PC-9 (cell line): ENCODE data around the gene ZBTB26. TPM values are rescaled to one million over a fixed set of nuclear protein-coding genes. Genes with fewer than 3 reads are reported as not detected.

Experiments
- BruUV-seq: library from RNA; stranded (reverse); fragments of 400-500 nt; replicated peaks from 2 replicates; lab custom pipeline; 2021; lab: Mats Ljungman, UMichigan
- CTCF ChIA-PET: fragments of 300-600 bp; sonication (Branson Sonifier 250); formaldehyde crosslinking; loops from one replicate; lab custom pipeline; 2022; ENCODE audit warnings: antibody characterized with exemption; lab: Charles Lee
- POLR2A ChIA-PET: fragments of 300-600 bp; sonication (Branson Sonifier 250); formaldehyde crosslinking; loops from one replicate; lab custom pipeline; 2022; ENCODE audit warnings: antibody characterized with exemption; ENCODE audit not compliant: unreplicated experiment; lab: Charles Lee
- DNase-seq, 2 experiments: peaks; one replicate each; pipeline versions ENCODE4 v3.0.0 to v3.0.0-alpha.2; 2015 to 2022; ENCODE audit warnings: mixed read lengths in 1 of 2
- H2AFZ ChIP-seq: fragments of 200-600 bp; sonication (generic); 2 replicates; pipeline ENCODE4 v1.8.1; 2017; ENCODE audit warnings: antibody characterized with exemption
- H3F3A ChIP-seq: fragments of 200-600 bp; sonication (generic); 2 replicates; pipeline ENCODE4 v1.8.1; 2017; ENCODE audit warnings: antibody characterized with exemption, mild to moderate bottlenecking, low read depth; ENCODE audit not compliant: insufficient read depth
- H3K27ac ChIP-seq: fragments of 200-600 bp; sonication (generic); 2 replicates; pipeline ENCODE4 v1.6.1; 2016; ENCODE audit warnings: mixed run types
- H3K27me3 ChIP-seq: fragments of 200-600 bp; sonication (generic); 2 replicates; pipeline ENCODE4 v1.6.1; 2016; ENCODE audit warnings: low read depth, mixed run types; ENCODE audit not compliant: insufficient read depth
- H3K36me3 ChIP-seq: fragments of 200-600 bp; sonication (generic); 2 replicates; pipeline ENCODE4 v1.6.1; 2016; ENCODE audit warnings: low read depth, mixed run types
- H3K4me1 ChIP-seq: fragments of 200-600 bp; sonication (generic); replicated peaks from 2 replicates; pipeline ENCODE4 v1.6.1; 2016; ENCODE audit warnings: mixed run types; ENCODE audit not compliant: insufficient read depth
- H3K4me2 ChIP-seq: fragments of 200-600 bp; sonication (generic); 2 replicates; pipeline ENCODE4 v1.6.1; 2017; ENCODE audit warnings: mixed run types
- H3K4me3 ChIP-seq: fragments of 200-600 bp; sonication (generic); 2 replicates; pipeline ENCODE4 v1.6.1; 2016; ENCODE audit warnings: mixed run types
- H3K79me2 ChIP-seq: fragments of 200-600 bp; sonication (generic); 2 replicates; pipeline ENCODE4 v1.6.1; 2017; ENCODE audit warnings: low read depth, mixed run types
- H3K9me2 ChIP-seq: fragments of 200-600 bp; sonication (generic); 2 replicates; pipeline ENCODE4 v1.8.1; 2017; ENCODE audit warnings: mild to moderate bottlenecking; ENCODE audit not compliant: insufficient read depth
- H3K9me3 ChIP-seq: fragments of 200-600 bp; sonication (generic); 2 replicates; pipeline ENCODE4 v1.8.1; 2016; ENCODE audit warnings: low read depth; ENCODE audit not compliant: insufficient read depth
- H4K20me1 ChIP-seq: fragments of 200-600 bp; sonication (generic); 2 replicates; pipeline ENCODE4 v1.8.1; 2017; ENCODE audit not compliant: insufficient read depth
- CTCF ChIP-seq: fragments of 200-600 bp; sonication (generic); conservative IDR thresholded peaks from 2 replicates; pipeline ENCODE4 v1.6.1; 2017; ENCODE audit warnings: mixed run types, antibody characterized with exemption, mild to moderate bottlenecking, moderate library complexity
- EZH2 ChIP-seq: fragments of 200-600 bp; sonication (generic); IDR thresholded peaks from 2 replicates; pipeline ENCODE4 v1.8.0; 2017; ENCODE audit warnings: antibody characterized with exemption, low read depth
- intact Hi-C: fragments of 100-400 bp; cut with micrococcal nuclease; formaldehyde crosslinking; loops from one replicate; pipeline ENCODE4 v1.10.0; 2022; ENCODE audit not compliant: unreplicated experiment
- total RNA-seq: library from RNA; stranded (reverse); gene quantifications from 2 replicates; pipeline ENCODE4 v1.2.3, GENCODE V29; 2021

ZBTB26 gene
- total RNA-seq, 1 experiment from 2014 or later = 10.2 TPM

- Histone ChIP-seq H3F3A (no peaks in the 10 kb centered on the region; the same call in 1 of the 2 replicates), H3K4me3 (no peak overlapping the region), H4K20me1 (no peaks in the 10 kb centered on the region), H3K27ac (no peak overlapping the region), H3K9me3 (no peaks in the 10 kb centered on the region), H3K27me3 (no peaks in the 10 kb centered on the region), H3K4me2 (no peak overlapping the region), H3K4me1 (no peaks in the 10 kb centered on the region), H3K79me2 (no peaks in the 10 kb centered on the region), H3K9me2 (no peaks in the 10 kb centered on the region), H2AFZ (no peak overlapping the region), H3K36me3 (peaks cover 27% of the 10 kb centered on the region; the same call in 1 of the 2 replicates)
- no peak for DNase-seq
- ChIA-PET POLR2A (no interaction called here), CTCF (no interaction called here)
- TF ChIP-seq CTCF (no peak), EZH2 (no peak)
- intact Hi-C loops = no loop called here
- BruUV-seq = no TSS peak
These were observed 42.8 kb downstream of the ZBTB26 start for GRCh38 chr9:122888480-122888879.

GRCh38 chr9:122883125-122883524, 48.2 kb downstream of the ZBTB26 start:
- no peaks in the 10 kb centered on the region for H3K4me1 ChIP-seq
- TF ChIP-seq EZH2 (no peak), CTCF (no peak)
- no peaks in the 10 kb centered on the region for H3K27me3 ChIP-seq
- no peaks in the 10 kb centered on the region for H3K9me2 ChIP-seq
- H4K20me1 ChIP-seq = peaks cover 6% of the 10 kb centered on the region; the same call in 1 of the 2 replicates
- no peak overlapping the region for H3K27ac ChIP-seq
- no peak overlapping the region for H3K4me3 ChIP-seq
- BruUV-seq = no TSS peak
- ChIA-PET CTCF (no interaction called here), POLR2A (no interaction called here)
- no peaks in the 10 kb centered on the region; the same call in 1 of the 2 replicates for H3F3A ChIP-seq
- peaks cover 21% of the 10 kb centered on the region; the same call in 1 of the 2 replicates for H3K36me3 ChIP-seq
- no peaks in the 10 kb centered on the region for H3K9me3 ChIP-seq
- H3K79me2 ChIP-seq = no peaks in the 10 kb centered on the region
- intact Hi-C loops = no loop called here
- no peak overlapping the region for H3K4me2 ChIP-seq
- DNase-seq = no peak
- H2AFZ ChIP-seq = no peak overlapping the region

GRCh38 chr9:122879443-122879842, 51.9 kb downstream of the ZBTB26 start:
- intact Hi-C loops = no loop called here
- no peak for DNase-seq
- Histone ChIP-seq H3K4me1 (no peaks in the 10 kb centered on the region), H3K9me2 (no peaks in the 10 kb centered on the region), H3F3A (no peaks in the 10 kb centered on the region; the same call in 1 of the 2 replicates), H3K9me3 (no peaks in the 10 kb centered on the region), H3K27ac (no peak overlapping the region), H2AFZ (no peak overlapping the region), H3K4me3 (no peak overlapping the region), H4K20me1 (peaks cover 6% of the 10 kb centered on the region), H3K4me2 (no peak overlapping the region), H3K27me3 (no peaks in the 10 kb centered on the region), H3K36me3 (peaks cover 29% of the 10 kb centered on the region), H3K79me2 (no peaks in the 10 kb centered on the region)
- CTCF ChIA-PET = no interaction called here
- POLR2A ChIA-PET = no interaction called here
- BruUV-seq = no TSS peak
- TF ChIP-seq EZH2 (no peak), CTCF (no peak)
